ENCODE data around the gene PAAF1. TPM values are rescaled to one million over a fixed set of nuclear protein-coding genes. Genes with fewer than 3 reads are reported as not detected.

Gene PAAF1
- total and polyA plus RNA-seq, 3 donors from 2014 or later: 44.0 to 65.5 (median 47.6) TPM

GRCh38 chr11:73907191-73907590 lies 30.4 kb downstream of the PAAF1 start:
- Histone ChIP-seq H3K9me3 (no peaks in the 10 kb centered on the region), H3K4me1 (no peaks in the 10 kb centered on the region), H3K36me3 (ENCODE audit: low read depth, missing control alignments) (no peaks in the 10 kb centered on the region), H3K27ac (no peak overlapping the region), H3K4me3 (no peak overlapping the region), H3K27me3 (no peaks in the 10 kb centered on the region)
- TF ChIP-seq POLR2A (IDR thresholded peaks at IDR 0.05): no peak
- TF ChIP-seq, protein P1, sequence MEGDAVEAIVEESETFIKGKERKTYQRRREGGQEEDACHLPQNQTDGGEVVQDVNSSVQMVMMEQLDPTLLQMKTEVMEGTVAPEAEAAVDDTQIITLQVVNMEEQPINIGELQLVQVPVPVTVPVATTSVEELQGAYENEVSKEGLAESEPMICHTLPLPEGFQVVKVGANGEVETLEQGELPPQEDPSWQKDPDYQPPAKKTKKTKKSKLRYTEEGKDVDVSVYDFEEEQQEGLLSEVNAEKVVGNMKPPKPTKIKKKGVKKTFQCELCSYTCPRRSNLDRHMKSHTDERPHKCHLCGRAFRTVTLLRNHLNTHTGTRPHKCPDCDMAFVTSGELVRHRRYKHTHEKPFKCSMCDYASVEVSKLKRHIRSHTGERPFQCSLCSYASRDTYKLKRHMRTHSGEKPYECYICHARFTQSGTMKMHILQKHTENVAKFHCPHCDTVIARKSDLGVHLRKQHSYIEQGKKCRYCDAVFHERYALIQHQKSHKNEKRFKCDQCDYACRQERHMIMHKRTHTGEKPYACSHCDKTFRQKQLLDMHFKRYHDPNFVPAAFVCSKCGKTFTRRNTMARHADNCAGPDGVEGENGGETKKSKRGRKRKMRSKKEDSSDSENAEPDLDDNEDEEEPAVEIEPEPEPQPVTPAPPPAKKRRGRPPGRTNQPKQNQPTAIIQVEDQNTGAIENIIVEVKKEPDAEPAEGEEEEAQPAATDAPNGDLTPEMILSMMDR (IDR thresholded peaks at IDR 0.05): no peak
- DNase-seq: no peak
- WGBS, 2 donors: 86 to 89% methylated on average over 4 of the region's 4 CpGs
- intact Hi-C loops (cut with DNase I; ENCODE audit: low total_unique reads): no loop called here

GRCh38 chr11:73912026-73912425 lies 35.2 kb downstream of the PAAF1 start:
- H3K4me3 ChIP-seq: no peak overlapping the region
- no peak for DNase-seq
- H3K36me3 ChIP-seq (ENCODE audit: low read depth, missing control alignments): no peaks in the 10 kb centered on the region
- no peaks in the 10 kb centered on the region for H3K9me3 ChIP-seq
- no peaks in the 10 kb centered on the region for H3K27me3 ChIP-seq
- intact Hi-C loops (cut with DNase I; ENCODE audit: low total_unique reads): no loop called here
- 96 to 97% methylated on average over 2 of the region's 2 CpGs for WGBS, 2 donors
- TF ChIP-seq POLR2A (IDR thresholded peaks at IDR 0.05): no peak
- no peak overlapping the region for H3K27ac ChIP-seq
- no peaks in the 10 kb centered on the region for H3K4me1 ChIP-seq

GRCh38 chr11:73913472-73913871 lies 36.7 kb downstream of the PAAF1 start:
- H3K9me3 ChIP-seq: no peaks in the 10 kb centered on the region
- H3K27ac ChIP-seq: no peak overlapping the region
- H3K4me1 ChIP-seq: no peaks in the 10 kb centered on the region
- DNase-seq: no peak
- H3K4me3 ChIP-seq: no peak overlapping the region
- no peaks in the 10 kb centered on the region for H3K27me3 ChIP-seq
- intact Hi-C loops (cut with DNase I; ENCODE audit: low total_unique reads): no loop called here
- no peaks in the 10 kb centered on the region for H3K36me3 ChIP-seq (ENCODE audit: low read depth, missing control alignments)
- TF ChIP-seq POLR2A (IDR thresholded peaks at IDR 0.05): no peak
- TF ChIP-seq, protein P1 (IDR thresholded peaks at IDR 0.05): no peak

DNA sequence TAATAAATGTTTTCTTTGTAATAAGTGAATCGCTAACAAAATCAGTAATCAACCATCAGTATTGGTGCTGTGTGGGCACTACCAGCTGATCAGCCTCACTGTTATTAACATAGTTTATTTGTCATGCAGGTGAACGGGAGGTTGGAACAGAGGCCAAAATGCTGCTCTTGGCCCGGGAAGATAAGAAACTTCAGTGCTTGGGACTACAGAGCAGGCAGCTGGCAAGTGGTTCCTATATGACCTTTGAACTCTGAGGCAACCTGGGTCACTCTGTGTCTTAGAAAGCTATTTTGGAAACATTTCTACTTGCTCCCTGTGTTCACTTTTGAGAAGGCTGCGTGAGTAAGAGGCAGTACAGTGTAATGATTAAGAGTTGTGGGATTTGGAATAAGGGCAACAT lies 37.5 kb downstream of the PAAF1 start:
- Histone ChIP-seq H3K27ac (no peak overlapping the region), H3K9me3 (no peaks in the 10 kb centered on the region), H3K4me1 (no peaks in the 10 kb centered on the region), H3K27me3 (no peaks in the 10 kb centered on the region), H3K4me3 (no peak overlapping the region), H3K36me3 (ENCODE audit: low read depth, missing control alignments) (no peaks in the 10 kb centered on the region)
- TF ChIP-seq, protein P1 (IDR thresholded peaks at IDR 0.05): no peak
- no peak for TF ChIP-seq POLR2A (IDR thresholded peaks at IDR 0.05)
- 84 to 85% methylated on average over 4 of the region's 4 CpGs for WGBS, 2 donors
- no peak for DNase-seq
- intact Hi-C loops (cut with DNase I; ENCODE audit: low total_unique reads): no loop called here

DNA sequence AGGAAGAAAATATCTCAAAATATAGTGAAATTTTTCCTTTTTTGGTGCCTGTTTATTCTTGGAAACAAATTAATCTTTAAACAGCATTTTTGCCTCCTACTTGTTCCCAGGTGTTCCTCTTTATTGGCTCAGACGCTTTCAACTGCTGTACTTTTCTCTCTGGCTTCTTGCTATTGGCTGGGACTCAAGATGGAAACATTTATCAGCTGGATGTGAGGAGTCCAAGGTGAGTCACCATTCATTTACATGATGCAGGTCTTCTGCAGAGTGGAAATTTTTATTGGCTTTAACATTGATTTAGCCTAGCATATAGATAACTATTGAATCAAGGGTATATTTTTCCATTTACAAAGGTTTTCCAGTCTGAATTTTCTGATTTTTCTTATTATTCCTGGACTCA lies 39.6 kb downstream of the PAAF1 start:
- WGBS, 2 donors: 45 to 65% methylated on average over 1 of the region's 1 CpG
- H3K4me3 ChIP-seq: no peak overlapping the region
- DNase-seq: no peak
- H3K27ac ChIP-seq: no peak overlapping the region
- intact Hi-C loops (cut with DNase I; ENCODE audit: low total_unique reads): no loop called here
- no peaks in the 10 kb centered on the region for H3K9me3 ChIP-seq
- TF ChIP-seq, protein P1 (IDR thresholded peaks at IDR 0.05): no peak
- no peak for TF ChIP-seq POLR2A (IDR thresholded peaks at IDR 0.05)
- no peaks in the 10 kb centered on the region for H3K36me3 ChIP-seq (ENCODE audit: low read depth, missing control alignments)
- no peaks in the 10 kb centered on the region for H3K4me1 ChIP-seq
- H3K27me3 ChIP-seq: no peaks in the 10 kb centered on the region

Measured in testis (tissue), 3 donors.